ENCODE results near the gene SLC16A6. TPM values are rescaled to one million over a fixed set of nuclear protein-coding genes. Genes with fewer than 3 reads are reported as not detected.
"Not testable (repeated sequence)": the region's sequence is repeated elsewhere in the genome, so short reads cannot be mapped to it uniquely, and the experiment has no call there.

The SLC16A6 gene
- total RNA-seq, 1 donor from 2014 or later: 0.23 TPM

DNA sequence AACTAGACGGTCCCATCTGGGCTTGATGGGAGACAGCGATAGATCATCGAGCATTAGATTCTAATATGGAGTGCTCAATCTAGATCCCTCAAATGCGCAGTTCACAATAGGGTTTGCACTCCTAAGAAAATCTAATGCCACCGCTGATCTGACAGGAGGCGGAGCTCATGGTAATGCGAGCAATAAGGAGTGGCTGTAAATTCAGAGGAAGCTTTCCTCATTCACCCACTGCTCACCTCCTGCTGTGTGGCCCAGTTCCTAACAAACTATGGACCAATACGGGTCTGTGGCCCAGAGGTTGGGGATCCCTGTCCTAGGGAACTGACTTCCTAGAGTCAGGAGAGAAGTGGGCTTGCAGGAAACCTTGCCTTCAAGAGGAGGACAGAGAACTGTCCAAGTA, 68.3 kb downstream of the SLC16A6 start:
- no peak for TF ChIP-seq CTCF (conservative IDR thresholded peaks at IDR 0.05)
- no peak for DNase-seq (ENCODE audit: low read depth, low spot score)
- Mint-ChIP-seq H3K36me3 (ENCODE audit: low read depth) (peaks cover 2% of the 10 kb centered on the region), H3K9me3 (peaks cover 3% of the 10 kb centered on the region), H3K4me3 (no peak overlapping the region), H3K27me3 (ENCODE audit: low read depth) (no peaks in the 10 kb centered on the region), H3K27ac (ENCODE audit: unreplicated experiment) (peak overlapping the region; percentile 23), H3K4me1 (peaks cover 8% of the 10 kb centered on the region)

DNA sequence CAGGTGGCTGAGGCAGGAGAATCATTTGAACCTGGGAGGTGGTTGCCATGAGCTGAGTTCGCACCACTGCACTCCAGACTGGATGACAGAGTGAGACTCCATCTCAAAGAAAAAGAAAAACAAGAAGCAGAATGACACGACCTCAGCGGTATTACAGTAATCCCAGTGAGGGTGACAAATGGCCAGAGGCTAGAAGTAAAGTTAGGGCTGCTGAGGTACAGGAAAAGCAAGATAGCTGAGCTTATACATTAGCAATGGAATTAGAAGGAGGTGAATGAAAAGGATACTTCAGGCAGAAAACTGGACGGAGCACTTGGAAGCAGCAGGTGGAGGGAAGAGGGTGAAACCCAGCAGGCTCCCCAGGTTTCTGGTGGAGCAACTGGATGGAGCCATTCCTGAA, 69.1 kb downstream of the SLC16A6 start:
- no peak overlapping the region for H3K4me3 Mint-ChIP-seq
- H3K27me3 Mint-ChIP-seq (ENCODE audit: low read depth): no peaks in the 10 kb centered on the region
- H3K4me1 Mint-ChIP-seq: peaks cover 8% of the 10 kb centered on the region
- peaks cover 3% of the 10 kb centered on the region for H3K9me3 Mint-ChIP-seq
- H3K27ac Mint-ChIP-seq (ENCODE audit: unreplicated experiment): peak overlapping the region; percentile 78
- TF ChIP-seq CTCF (conservative IDR thresholded peaks at IDR 0.05): no peak
- no peak for DNase-seq (ENCODE audit: low read depth, low spot score)
- H3K36me3 Mint-ChIP-seq (ENCODE audit: low read depth): no peaks in the 10 kb centered on the region

DNA sequence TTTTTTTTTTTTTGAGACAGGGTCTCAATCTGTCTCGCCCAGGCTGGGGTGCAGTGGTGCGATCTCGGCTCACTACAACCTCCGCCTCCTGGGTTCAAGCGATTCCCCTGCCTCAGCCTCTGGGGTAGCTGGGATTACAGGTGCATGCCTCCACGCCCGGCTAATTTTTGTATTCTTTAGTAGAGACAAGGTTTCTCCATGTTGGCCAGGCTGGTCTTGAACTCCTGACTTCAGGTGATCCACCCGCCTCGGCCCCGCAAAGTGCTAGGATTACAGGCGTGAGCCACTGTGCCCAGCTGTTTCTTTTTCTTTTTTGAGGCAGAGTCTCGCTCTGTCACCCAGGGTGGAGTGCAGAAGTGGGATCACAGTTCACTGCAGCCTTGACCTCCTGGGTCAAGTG, 70.1 kb downstream of the SLC16A6 start:
- H3K9me3 Mint-ChIP-seq; H3K27ac Mint-ChIP-seq (ENCODE audit: unreplicated experiment); H3K36me3 Mint-ChIP-seq (ENCODE audit: low read depth); DNase-seq (ENCODE audit: low read depth, low spot score); H3K4me3 Mint-ChIP-seq; H3K4me1 Mint-ChIP-seq; H3K27me3 Mint-ChIP-seq (ENCODE audit: low read depth): not testable (repeated sequence)

GRCh38 chr17:68220186-68220585, 70.7 kb downstream of the SLC16A6 start:
- not testable (repeated sequence) for H3K27ac Mint-ChIP-seq (ENCODE audit: unreplicated experiment); DNase-seq (ENCODE audit: low read depth, low spot score); H3K4me3 Mint-ChIP-seq; H3K27me3 Mint-ChIP-seq (ENCODE audit: low read depth); H3K9me3 Mint-ChIP-seq; H3K4me1 Mint-ChIP-seq; H3K36me3 Mint-ChIP-seq (ENCODE audit: low read depth)

DNA sequence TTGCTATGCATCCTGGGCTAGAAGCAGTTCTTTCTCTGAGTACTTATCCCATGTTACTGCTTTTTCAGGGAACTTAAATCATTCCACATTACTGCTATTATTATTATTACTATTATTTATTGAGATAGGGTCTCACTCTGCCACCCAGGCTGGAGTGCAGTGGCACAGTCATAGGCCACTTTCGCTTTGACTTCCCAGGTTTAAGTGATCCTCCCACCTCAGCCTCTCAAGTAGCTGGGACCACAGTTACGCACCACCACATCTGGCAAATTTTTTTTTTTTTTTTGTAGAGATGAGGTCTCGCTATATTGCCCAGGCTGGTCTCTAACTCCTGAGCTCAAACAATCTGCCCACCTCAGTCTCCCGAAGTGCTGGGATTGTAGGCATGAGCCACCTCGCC, 71.5 kb downstream of the SLC16A6 start:
- H3K9me3 Mint-ChIP-seq; H3K36me3 Mint-ChIP-seq (ENCODE audit: low read depth); H3K4me3 Mint-ChIP-seq; H3K27ac Mint-ChIP-seq (ENCODE audit: unreplicated experiment); DNase-seq (ENCODE audit: low read depth, low spot score); H3K27me3 Mint-ChIP-seq (ENCODE audit: low read depth); H3K4me1 Mint-ChIP-seq: not testable (repeated sequence)

Other genes with a start within 250 kb of the SLC16A6 start
- 85.1 and 87.5 TPM in 2 replicates for gene AMZ2, start 43.1 kb downstream of the SLC16A6 start, total RNA-seq
- gene ARSG, start 368 bp upstream of the SLC16A6 start, total RNA-seq: 5.0 and 6.2 TPM in 2 replicates
- 14.1 and 15.6 TPM in 2 replicates for gene WIPI1, start 166.4 kb upstream of the SLC16A6 start, total RNA-seq
- gene PRKAR1A, start 221.3 kb upstream of the SLC16A6 start, total RNA-seq: 250 and 258 TPM in 2 replicates